ENCODE results near the gene GRIK3. TPM values are rescaled to one million over a fixed set of nuclear protein-coding genes. Genes with fewer than 3 reads are reported as not detected.

The GRIK3 gene
- total and polyA plus RNA-seq, 2 experiments from 2014 or later = 0.31 to 2.9 TPM

DNA sequence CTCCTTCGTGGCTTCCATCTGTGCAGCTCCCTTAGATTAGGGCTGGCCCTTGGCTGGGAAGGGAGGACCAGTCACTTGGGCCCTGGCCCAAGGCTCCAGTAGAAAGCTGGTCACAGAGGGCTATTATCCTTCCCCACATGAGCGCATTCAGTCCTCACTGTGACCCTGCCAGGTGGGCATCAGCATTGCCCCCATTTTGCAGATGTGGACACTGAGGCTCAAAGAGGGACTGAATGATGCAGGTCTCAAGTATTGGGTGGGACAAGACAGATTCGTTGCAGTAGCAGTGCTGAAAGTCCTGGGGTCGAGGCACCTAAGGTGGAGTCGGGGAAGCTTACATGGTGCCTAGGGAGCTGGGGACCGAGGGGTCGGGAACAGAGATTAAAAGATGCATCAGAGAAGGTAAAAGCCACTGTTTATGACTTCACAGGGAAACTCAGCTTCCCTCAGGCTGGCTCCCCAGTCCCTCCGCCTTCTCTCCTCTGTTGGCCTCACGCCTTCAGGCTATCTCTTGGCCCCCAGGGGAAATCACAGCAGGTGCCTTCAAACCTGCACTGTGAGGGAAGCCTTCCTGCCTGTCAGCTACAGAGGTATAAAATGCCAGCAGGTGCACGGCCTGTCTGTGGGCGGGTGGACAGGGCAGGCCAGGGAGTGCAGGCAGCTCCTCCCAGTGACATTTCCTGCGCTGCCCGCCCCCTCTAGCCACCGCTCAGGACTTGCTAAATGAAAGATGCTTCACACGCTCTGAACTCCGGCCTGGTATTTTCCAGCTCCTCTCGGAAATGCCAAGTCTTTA is 178.4 kb downstream of the GRIK3 start:
- Histone ChIP-seq H3K27ac (ENCODE audit: low read depth) (no peak overlapping the region), H3F3A (replicated peaks; ENCODE audit: low read depth) (no peaks in the 10 kb centered on the region), H3K36me3 (ENCODE audit: insufficient read depth) (no peaks in the 10 kb centered on the region), H2AFZ (no peak overlapping the region), H3K4me1 (ENCODE audit: insufficient read depth) (peaks cover 12% of the 10 kb centered on the region), H3K27me3 (ENCODE audit: insufficient read depth) (no peaks in the 10 kb centered on the region), H3K79me2 (replicated peaks; ENCODE audit: insufficient read depth) (no peaks in the 10 kb centered on the region), H3K4me2 (no peak overlapping the region; the same call in 1 of the 2 replicates), H3K4me3 (no peak overlapping the region), H4K20me1 (replicated peaks; ENCODE audit: insufficient read depth) (no peaks in the 10 kb centered on the region), H3K9me2 (ENCODE audit: insufficient read depth) (no peaks in the 10 kb centered on the region)
- Mint-ChIP-seq H3K9me3 (no peaks in the 10 kb centered on the region), H3K4me3 (no peak overlapping the region), H3K27ac (no peak overlapping the region), H3K27me3 (ENCODE audit: insufficient read depth, low read depth, poor library complexity) (peaks cover 13% of the 10 kb centered on the region), H3K4me1 (peaks cover 30% of the 10 kb centered on the region), H3K36me3 (ENCODE audit: low read depth) (no peaks in the 10 kb centered on the region; the same call in 2 of the 3 replicates)
- ATAC-seq (peak; percentile 67), DNase-seq (ENCODE audit: low spot score) (no peak)
- TF ChIP-seq, protein P1, sequence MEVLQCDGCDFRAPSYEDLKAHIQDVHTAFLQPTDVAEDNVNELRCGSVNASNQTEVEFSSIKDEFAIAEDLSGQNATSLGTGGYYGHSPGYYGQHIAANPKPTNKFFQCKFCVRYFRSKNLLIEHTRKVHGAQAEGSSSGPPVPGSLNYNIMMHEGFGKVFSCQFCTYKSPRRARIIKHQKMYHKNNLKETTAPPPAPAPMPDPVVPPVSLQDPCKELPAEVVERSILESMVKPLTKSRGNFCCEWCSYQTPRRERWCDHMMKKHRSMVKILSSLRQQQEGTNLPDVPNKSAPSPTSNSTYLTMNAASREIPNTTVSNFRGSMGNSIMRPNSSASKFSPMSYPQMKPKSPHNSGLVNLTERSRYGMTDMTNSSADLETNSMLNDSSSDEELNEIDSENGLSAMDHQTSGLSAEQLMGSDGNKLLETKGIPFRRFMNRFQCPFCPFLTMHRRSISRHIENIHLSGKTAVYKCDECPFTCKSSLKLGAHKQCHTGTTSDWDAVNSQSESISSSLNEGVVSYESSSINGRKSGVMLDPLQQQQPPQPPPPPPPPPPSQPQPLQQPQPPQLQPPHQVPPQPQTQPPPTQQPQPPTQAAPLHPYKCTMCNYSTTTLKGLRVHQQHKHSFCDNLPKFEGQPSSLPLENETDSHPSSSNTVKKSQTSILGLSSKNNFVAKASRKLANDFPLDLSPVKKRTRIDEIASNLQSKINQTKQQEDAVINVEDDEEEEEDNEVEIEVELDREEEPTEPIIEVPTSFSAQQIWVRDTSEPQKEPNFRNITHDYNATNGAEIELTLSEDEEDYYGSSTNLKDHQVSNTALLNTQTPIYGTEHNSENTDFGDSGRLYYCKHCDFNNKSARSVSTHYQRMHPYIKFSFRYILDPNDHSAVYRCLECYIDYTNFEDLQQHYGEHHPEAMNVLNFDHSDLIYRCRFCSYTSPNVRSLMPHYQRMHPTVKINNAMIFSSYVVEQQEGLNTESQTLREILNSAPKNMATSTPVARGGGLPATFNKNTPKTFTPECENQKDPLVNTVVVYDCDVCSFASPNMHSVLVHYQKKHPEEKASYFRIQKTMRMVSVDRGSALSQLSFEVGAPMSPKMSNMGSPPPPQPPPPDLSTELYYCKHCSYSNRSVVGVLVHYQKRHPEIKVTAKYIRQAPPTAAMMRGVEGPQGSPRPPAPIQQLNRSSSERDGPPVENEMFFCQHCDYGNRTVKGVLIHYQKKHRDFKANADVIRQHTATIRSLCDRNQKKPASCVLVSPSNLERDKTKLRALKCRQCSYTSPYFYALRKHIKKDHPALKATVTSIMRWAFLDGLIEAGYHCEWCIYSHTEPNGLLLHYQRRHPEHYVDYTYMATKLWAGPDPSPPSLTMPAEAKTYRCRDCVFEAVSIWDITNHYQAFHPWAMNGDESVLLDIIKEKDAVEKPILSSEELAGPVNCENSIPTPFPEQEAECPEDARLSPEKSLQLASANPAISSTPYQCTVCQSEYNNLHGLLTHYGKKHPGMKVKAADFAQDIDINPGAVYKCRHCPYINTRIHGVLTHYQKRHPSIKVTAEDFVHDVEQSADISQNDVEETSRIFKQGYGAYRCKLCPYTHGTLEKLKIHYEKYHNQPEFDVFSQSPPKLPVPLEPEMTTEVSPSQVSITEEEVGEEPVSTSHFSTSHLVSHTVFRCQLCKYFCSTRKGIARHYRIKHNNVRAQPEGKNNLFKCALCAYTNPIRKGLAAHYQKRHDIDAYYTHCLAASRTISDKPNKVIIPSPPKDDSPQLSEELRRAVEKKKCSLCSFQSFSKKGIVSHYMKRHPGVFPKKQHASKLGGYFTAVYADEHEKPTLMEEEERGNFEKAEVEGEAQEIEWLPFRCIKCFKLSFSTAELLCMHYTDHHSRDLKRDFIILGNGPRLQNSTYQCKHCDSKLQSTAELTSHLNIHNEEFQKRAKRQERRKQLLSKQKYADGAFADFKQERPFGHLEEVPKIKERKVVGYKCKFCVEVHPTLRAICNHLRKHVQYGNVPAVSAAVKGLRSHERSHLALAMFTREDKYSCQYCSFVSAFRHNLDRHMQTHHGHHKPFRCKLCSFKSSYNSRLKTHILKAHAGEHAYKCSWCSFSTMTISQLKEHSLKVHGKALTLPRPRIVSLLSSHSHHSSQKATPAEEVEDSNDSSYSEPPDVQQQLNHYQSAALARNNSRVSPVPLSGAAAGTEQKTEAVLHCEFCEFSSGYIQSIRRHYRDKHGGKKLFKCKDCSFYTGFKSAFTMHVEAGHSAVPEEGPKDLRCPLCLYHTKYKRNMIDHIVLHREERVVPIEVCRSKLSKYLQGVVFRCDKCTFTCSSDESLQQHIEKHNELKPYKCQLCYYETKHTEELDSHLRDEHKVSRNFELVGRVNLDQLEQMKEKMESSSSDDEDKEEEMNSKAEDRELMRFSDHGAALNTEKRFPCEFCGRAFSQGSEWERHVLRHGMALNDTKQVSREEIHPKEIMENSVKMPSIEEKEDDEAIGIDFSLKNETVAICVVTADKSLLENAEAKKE (CRISPR knock-in tag; IDR thresholded peaks at IDR 0.05) = no peak
- TF ChIP-seq, protein P2, sequence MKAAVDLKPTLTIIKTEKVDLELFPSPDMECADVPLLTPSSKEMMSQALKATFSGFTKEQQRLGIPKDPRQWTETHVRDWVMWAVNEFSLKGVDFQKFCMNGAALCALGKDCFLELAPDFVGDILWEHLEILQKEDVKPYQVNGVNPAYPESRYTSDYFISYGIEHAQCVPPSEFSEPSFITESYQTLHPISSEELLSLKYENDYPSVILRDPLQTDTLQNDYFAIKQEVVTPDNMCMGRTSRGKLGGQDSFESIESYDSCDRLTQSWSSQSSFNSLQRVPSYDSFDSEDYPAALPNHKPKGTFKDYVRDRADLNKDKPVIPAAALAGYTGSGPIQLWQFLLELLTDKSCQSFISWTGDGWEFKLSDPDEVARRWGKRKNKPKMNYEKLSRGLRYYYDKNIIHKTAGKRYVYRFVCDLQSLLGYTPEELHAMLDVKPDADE (IDR thresholded peaks at IDR 0.05) = no peak
- TF ChIP-seq ZNF114 (CRISPR knock-in tag; IDR thresholded peaks at IDR 0.05) (no peak), POLR2AphosphoS5 (IDR thresholded peaks at IDR 0.05; ENCODE audit: low read depth) (no peak), CREB1 (CRISPR knock-in tag; IDR thresholded peaks at IDR 0.05; ENCODE audit: low read depth) (no peak), EZH2phosphoT487 (IDR thresholded peaks at IDR 0.05; ENCODE audit: unreplicated experiment) (no peak), JUNB (IDR thresholded peaks at IDR 0.05; ENCODE audit: unreplicated experiment) (no peak), NANOG (IDR thresholded peaks at IDR 0.05; ENCODE audit: borderline replicate concordance) (no peak), EZH2 (IDR thresholded peaks at IDR 0.05; ENCODE audit: low read depth, unreplicated experiment) (no peak), STAT1 (IDR thresholded peaks at IDR 0.05; ENCODE audit: unreplicated experiment) (no peak), ZNF331 (CRISPR knock-in tag; IDR thresholded peaks at IDR 0.05; ENCODE audit: low read depth) (no peak)
- TF ChIP-seq, protein P3, sequence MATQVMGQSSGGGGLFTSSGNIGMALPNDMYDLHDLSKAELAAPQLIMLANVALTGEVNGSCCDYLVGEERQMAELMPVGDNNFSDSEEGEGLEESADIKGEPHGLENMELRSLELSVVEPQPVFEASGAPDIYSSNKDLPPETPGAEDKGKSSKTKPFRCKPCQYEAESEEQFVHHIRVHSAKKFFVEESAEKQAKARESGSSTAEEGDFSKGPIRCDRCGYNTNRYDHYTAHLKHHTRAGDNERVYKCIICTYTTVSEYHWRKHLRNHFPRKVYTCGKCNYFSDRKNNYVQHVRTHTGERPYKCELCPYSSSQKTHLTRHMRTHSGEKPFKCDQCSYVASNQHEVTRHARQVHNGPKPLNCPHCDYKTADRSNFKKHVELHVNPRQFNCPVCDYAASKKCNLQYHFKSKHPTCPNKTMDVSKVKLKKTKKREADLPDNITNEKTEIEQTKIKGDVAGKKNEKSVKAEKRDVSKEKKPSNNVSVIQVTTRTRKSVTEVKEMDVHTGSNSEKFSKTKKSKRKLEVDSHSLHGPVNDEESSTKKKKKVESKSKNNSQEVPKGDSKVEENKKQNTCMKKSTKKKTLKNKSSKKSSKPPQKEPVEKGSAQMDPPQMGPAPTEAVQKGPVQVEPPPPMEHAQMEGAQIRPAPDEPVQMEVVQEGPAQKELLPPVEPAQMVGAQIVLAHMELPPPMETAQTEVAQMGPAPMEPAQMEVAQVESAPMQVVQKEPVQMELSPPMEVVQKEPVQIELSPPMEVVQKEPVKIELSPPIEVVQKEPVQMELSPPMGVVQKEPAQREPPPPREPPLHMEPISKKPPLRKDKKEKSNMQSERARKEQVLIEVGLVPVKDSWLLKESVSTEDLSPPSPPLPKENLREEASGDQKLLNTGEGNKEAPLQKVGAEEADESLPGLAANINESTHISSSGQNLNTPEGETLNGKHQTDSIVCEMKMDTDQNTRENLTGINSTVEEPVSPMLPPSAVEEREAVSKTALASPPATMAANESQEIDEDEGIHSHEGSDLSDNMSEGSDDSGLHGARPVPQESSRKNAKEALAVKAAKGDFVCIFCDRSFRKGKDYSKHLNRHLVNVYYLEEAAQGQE (IDR thresholded peaks at IDR 0.05; ENCODE audit: unreplicated experiment) = no peak
- TF ChIP-seq, protein P4, sequence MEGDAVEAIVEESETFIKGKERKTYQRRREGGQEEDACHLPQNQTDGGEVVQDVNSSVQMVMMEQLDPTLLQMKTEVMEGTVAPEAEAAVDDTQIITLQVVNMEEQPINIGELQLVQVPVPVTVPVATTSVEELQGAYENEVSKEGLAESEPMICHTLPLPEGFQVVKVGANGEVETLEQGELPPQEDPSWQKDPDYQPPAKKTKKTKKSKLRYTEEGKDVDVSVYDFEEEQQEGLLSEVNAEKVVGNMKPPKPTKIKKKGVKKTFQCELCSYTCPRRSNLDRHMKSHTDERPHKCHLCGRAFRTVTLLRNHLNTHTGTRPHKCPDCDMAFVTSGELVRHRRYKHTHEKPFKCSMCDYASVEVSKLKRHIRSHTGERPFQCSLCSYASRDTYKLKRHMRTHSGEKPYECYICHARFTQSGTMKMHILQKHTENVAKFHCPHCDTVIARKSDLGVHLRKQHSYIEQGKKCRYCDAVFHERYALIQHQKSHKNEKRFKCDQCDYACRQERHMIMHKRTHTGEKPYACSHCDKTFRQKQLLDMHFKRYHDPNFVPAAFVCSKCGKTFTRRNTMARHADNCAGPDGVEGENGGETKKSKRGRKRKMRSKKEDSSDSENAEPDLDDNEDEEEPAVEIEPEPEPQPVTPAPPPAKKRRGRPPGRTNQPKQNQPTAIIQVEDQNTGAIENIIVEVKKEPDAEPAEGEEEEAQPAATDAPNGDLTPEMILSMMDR (conservative IDR thresholded peaks at IDR 0.05; ENCODE audit: low read depth in 2 of 2) = no peak
